NOMO-1 (cell line): ENCODE data around the gene DDO.
A peak's percentile ranks its signal among the peaks of the same experiment; 100 is the strongest.
"Not testable (repeated sequence)": the region's sequence is repeated elsewhere in the genome, so short reads cannot be mapped to it uniquely, and the experiment has no call there.

ENCODE experiments used
- DNase-seq, 2 experiments: peaks; one replicate each; lab custom pipeline; 2025; ENCODE audit not compliant: unreplicated experiment in 2 of 2; lab: John Stamatoyannopoulos, UW

Gene DDO, protein sequence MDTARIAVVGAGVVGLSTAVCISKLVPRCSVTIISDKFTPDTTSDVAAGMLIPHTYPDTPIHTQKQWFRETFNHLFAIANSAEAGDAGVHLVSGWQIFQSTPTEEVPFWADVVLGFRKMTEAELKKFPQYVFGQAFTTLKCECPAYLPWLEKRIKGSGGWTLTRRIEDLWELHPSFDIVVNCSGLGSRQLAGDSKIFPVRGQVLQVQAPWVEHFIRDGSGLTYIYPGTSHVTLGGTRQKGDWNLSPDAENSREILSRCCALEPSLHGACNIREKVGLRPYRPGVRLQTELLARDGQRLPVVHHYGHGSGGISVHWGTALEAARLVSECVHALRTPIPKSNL

DNA sequence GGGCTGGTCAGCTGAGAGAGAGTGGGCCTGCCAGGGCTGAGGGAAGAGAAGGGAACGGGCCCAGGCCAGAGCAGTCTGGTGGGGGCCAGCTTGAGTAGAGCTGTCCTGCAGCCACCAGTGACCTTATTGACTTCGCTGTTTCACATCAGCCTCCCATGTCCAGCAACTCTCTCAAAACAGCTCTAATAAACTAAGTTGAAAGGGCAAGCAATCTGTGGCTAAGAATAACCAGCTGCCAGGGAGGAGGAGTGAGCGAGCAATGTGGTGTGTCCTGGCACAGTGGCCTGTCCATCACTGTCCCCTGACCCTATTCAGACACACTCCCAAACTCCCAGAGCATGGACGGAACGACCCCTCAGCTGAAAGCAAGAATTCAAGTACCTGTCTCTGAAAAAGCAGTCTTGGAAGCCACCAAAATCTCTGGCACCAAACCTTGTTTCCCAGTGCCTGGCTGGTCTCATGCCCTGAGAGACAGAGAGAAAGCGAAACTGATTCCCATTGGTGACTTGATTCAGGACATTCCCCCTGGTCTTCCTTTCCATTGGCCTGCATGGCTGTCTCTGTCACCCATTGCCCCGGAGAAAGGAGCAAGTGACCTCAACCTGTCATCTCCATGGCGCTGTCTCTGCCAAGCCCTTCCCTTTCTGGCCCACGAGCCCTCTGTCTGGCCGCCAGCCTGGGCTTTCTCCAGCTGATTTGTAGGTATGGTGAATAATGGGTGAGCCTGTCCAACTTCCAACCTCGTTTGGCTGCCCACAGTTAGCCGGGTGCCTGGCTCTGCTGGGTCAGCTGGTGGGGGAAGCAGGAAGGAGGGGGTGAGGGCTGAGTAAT, at the start of gene DDO:
DDO (minus strand) TSS at position 490 of the 831 bp plus-strand sequence. CDS start 2,113 bp downstream, outside the sequence.
- DNase-seq = peak in 1 of 2 experiments; percentile 60

DNA sequence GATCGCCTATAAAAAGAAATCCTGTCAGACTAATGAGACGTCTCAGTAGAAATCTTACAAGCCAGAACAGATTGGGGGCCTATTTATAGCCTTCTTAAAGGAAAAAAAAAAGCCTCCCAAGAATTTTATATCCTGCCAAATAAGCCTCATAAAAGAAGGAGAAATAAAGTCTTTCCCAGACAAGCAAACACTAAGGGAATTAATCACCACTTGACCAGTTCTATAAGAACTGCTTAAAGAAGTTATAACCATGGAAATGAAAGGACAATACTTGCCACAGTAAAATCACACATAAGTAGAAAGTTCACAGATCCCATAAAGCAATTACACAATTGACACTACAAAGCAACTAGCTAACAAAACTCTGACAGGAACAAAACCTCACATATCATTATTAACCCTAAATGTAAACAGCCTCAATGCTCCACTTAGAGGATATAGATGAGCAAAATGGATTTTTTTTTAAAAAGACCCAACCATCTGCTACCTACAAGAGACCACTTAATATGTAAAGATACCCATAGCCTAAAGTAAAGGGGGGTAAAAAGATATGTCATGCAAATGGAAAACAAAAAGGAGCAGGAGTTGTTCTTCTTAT, 47.6 kb upstream of the DDO start:
- no peak for DNase-seq

DNA sequence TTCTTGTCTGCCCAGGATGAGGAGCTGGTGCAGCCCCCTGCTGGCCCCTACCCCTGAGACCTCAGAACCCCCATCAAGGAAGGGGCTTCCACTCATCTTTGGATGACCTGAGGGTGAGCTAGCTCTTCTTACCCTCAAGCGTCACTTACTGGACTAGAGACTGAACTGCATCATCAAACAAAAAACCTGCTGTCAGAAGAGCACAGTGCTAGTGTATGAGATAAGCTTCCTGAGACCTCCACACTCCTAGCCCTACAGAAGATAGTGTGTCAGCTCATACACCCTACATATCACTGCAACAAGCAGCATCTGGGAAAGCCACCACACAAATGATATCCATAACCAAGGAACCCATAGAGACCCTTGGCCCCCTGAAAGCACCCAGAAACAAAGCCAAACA, 46.0 kb upstream of the DDO start:
- DNase-seq = no peak

DNA sequence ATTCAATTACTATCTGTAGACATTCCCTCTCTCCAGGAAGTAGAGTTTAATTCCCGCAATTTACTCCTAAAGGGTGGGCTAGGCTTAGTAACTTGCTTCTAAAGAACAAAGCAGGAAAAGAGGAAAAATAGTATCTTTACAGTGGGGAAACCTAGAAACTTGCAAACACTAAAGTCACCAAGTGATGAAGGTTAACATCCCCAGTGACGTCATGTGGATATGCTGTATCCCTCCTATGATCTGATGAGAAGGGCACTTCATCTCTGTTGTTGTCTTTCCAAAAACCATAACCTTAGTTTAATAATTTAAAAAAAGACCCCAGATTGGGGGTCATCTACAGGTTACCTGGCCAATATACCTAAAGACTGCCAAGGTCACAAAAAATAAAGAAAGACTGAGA, 43.8 kb upstream of the DDO start:
- no peak for DNase-seq

DNA sequence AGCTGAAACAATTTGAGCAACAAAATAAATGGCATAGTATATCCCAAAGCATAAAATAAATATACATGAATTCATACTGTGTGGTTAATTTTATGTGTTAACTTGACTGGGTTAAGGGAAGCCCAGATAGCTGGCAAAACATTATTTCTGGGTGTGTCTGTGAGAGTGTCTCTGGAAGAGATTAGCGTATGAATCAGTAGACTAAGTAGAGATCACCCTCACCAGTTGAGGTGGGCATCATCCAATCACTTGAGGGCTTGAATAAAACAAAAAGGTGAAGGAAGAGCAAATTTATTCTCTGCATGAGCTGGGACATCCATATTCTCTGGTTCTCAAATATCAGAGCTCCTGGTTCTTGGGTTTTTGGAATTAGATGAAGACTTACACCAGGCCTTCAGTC, 43.1 kb upstream of the DDO start:
- DNase-seq = no peak

DNA sequence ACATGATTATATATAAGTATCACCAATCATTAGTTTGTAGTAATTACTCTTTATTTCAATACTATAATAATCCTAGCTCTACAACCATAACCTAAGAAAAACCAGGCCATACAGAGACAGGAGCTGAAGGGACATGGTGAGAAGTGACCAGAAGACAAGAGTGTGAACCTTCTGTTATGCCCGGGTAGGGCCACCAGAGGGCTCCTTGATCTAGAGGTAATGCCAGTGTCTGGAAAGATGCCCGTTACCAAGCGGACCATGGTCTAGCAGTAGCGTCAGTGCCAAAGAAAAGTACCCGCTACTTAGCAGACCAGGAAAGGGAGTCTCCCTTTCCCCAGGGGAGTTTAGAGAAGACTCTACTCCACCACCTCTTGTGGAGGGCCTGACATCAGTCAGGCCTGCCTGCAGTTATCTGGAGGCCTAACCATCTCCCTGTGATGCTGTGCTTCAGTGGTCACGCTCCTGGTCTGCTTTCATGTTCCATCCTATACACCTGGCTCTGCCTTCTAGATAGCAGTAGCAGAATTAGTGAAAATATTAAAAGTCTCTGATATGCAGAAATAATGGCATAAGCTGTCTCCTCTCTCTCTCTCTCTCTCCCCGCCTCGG, 42.3 kb upstream of the DDO start:
- DNase-seq = not testable (repeated sequence)

DNA sequence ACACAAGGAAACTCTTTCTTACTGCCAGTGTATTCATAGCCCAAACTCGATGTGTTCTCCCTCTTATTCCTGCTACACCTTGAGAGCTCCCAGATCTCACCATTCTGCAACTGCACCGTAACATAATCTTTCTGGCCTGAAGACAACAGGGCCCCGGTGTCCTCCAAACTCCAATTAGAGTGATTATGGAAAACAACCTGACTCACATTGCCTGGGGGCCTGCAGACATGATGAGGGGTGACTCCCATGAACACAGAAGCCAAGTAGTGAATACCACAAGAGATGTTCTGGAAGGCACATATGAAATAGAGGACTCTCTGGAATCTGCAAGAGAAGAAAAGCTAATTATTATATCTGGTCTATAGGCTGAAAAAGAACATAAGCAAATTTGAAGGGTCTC, 41.3 kb upstream of the DDO start:
- DNase-seq = no peak

DNA sequence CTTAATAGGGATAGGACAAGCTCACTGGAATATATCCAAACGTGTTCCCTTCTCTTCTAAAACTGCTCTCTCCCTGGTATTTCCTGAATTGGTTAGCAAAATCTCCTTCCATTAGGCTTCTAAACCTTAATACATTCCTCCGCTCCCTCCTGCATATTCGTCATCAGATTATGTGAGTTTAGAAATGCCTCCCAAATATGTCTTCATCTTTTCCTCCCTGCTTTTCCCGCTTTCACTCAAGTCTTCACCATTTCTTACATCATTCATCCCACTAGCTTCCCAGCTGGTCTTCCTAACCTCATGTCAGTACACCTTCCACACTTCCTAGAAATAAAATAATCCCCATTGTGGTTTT, 34.1 kb upstream of the DDO start:
- DNase-seq = no peak

DNA sequence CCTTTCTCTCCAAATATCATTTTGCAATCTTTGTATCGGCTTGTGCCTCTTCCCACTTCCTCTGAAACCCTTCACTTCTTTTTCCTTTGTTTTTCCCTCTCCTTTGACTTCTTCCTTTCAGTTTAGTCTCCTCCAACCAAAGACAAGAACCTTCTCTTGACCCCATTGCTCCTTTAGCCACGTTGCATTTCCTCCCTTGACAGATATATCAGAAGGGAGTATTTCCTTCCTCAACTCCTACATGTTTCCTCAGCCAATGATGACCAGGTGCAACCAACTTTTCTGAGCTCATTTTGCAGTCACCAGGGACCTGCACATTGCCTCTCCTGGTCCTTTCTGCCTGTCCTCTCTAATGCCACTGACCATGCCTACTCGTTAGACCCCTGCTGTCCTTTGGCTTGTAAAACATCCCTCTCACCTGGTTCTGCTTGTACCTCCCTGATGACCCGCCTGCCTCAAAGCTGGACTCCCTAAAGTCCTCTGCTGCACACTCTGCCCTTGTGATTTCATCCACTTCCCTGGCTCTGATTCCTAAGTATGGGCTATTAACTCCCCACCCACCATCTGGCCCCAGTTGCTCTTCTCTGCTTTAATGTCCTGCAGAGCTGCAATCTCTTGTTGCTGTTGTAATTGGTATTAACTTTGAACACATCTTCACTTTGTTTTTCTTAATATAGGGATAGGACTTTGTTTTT, 33.6 kb upstream of the DDO start:
- peak in 1 of 2 experiments; percentile 7 for DNase-seq

DNA sequence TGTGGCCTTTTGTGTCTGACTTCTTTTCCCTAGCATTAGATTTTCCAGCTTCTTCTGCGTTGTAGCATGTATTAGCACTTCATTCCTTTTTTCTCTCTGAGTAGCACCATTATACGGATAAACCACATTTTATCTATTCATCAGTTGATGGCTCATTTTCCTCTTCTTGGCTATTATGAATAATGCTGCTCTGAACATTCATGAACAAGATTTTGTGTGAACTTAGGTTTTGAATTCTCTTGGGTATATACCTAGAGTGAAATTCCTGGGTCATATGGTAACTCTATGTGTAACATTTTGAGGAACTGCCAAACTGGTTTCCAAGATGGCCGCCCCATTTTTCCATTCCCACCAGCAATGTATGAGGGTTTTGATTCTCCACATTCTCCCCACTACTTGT, 32.4 kb upstream of the DDO start:
- DNase-seq = no peak

DNA sequence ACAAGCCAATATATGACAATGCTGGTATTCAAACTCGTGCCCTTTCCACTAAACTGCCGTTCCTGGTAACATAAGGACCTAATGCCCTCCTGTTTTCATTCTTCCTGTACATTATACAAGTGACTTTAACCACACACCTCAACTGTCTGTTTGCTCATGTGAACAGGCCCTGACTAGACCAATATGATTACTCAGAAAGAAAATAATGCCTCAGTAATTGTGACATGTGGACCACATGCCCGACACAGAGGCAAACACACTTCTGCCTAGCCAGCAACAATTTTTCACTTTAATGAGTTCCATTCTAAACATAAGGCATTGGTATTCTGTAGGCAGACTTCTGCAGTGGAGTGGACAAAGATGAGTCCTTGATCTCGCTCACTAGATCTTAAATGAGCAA, 31.0 kb upstream of the DDO start:
- no peak for DNase-seq

DNA sequence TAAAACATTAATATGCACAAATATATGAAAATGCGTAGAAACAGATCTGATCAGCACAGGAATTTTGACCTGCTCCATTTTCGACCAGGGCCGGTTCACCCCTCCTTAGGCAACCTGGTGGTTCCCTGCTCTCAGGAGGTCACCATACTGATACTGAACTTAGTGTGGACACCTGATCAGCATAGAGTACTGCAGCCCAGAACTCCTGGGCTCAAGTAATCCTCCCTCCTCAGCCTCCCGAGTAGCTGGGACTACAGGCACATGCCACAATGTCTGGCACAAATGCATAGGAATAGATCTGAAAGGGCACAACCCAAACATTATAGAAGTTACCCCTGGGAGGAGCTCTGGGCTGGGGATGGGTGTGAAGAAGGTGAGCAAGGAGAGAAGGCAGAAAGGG, 24.7 kb upstream of the DDO start:
- no peak for DNase-seq

DNA sequence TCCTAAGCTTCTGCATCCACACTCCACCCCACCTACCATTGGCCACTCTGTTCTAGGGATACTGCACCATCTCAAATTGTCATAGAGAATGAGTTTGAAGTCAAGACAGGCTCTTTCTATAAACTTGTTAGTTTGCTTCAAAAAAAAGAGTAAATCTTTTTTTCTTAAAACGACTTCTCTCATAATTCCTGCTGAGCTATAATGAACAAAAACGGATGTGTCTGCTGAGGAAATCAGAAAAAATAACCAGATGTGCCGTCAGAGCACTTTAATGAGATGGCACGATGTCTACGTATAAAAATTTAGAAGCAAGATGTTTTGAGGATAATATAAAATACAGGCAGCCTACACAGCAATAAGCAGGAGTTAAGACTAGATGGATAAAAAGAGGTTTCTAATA, 24.0 kb upstream of the DDO start:
- no peak for DNase-seq

DNA sequence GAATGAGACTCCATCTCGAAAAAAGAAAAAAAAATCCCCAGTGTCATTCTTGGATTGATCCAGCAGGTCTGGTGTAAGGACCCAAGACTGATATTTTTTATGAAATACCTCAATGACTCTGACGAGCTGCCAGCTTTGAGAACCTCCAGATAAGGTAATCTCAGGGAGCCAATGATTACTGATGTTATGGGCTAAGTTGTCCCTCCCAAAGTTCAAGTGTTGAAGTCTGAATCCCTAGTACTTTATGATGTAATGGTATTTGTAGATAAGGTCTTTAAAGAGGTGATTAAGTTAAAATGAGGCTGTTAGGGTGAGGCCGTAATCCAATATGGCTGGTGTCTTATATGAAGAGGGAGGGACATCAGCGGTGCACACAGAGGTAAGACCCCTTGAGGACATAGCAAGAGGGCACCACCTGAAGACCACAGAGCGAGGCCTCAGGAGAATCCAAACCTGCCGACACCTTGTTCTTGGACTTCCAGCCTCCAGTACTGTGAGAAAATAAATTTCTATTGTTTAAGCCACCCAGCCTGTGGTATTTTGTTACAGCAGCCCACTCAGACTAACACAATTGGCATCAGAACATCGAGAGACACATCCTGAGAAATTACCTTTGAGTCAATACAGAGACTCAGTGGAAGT, 19.7 kb upstream of the DDO start:
- no peak for DNase-seq

DNA sequence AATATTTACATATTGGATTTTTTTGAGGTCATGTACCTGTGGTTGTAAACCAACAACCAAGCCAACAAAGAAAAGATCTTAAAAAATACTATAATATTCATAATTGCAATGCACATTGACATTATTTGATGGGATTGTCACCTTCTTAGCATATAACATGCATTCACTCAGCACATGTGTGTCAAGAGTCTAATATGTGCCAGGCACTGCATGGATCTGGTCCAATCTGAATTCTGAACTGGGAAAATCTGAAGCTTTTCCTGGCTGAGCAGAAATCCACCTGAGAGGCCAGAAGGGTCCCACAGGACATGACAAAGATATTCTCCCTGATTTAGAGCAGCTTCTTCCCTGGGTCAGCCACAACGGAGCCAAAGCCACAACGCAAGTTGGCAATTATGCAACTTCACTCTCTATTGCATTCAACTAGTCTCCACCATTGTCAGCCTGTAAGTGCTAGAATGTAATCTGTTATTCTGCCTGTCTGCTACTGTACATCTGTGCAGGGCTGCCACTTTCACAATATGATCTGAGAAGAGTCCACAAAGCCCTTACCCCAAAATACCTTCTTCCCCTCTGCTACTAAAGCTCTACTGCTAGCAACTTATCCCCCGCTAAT, 17.0 kb upstream of the DDO start:
- DNase-seq = peak; percentile 70 to 83

DNA sequence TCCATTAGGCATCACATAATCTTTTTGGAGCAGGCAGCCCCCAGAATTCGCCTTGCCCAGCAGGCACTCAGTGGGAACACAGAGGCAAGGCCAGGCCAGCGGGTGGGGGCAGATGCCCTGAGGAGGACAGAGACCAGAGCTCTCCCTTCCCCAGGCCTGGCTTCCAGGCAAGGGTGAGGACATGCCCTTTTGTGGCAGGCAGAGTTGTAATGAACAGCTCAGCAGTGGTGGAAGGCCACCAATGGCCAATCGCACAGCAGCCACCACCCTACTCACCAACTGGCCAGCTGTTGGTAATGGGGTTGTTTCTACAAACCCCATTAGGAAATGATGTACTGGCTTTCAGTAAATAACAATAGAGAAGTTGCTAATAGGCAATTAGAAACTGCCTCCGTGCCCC, 15.4 kb upstream of the DDO start:
- DNase-seq = no peak

DNA sequence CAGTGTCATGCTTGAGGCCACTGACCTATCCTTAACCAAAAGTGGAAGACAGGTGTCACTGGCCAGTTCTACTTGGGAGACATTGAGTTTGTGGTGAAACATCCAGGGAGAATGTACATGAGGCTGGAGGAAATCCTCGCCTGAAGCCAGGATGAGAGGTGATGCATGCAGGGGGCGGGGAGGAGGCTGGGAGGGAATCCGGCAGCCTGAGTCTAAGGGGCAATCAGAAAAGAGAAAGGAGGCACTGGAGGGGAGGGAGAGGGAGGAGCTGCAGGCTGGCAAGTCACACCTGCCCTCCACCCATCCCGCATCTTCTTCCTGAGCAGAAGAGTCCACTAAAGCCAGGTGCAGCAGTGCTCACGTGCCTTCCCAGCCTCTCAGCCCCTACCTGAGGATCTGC, 14.9 kb upstream of the DDO start:
- DNase-seq = no peak

DNA sequence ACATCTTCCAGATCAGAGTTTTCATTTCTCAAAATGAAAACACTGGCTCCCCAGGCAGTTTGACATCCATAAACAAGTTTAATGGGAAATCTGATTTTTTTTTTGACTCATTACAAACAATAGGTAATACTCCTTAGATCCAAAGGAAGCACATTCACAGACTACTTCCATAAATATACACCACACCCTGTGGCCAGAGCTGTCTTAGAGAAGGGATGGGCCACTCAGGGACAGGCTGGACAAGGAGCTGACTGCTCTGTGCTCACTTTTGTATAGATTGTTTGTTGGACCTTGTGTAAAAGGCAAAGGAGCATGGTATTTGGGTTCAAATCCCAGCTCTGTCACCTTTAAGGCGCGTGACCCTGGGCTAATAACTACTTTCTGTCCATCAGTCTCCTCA, 12.8 kb upstream of the DDO start:
- no peak for DNase-seq

DNA sequence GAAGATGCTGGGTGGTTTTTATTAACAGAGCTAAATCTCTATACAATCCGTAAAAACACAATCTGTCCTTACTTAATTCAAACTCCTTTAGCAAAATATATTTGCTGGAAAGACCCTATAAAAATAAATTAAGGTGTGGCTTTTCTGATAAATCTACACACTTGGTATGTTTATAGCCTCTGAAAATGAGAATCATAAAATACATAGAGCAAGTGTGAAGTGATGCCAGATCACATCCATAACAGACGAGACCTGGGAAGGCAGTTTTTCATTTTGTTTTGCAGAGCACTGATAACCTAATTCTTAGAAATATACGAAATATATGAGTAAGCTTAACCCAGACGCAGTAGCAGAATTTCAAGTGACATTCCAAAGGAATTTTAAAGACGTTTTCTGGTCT, 10.4 kb upstream of the DDO start:
- no peak for DNase-seq

DNA sequence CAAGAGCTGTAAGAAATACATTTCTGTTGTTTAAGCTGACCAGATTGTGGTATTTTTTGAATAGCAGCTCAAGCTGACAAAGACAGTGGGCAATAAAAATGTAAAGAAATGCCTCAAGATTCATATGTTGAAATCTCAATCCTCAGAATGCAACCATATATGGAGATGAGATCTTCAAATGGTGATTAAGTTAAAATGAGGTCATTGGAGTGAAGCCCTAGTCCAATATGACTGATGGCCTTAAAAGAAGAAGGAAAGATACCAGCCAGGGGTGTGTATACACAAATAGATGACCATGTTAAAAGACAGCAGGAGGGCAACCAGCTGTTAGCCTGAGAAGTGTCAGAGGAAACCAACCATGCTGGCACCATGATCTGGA, 7.1 kb upstream of the DDO start:
- peak; percentile 2 to 6 for DNase-seq
